HepG2 (cell line): ENCODE measurements around the gene ENTPD6. TPM values are rescaled to one million over a fixed set of nuclear protein-coding genes. Genes with fewer than 3 reads are reported as not detected.

Experiments used
- ATAC-seq: fragments of 200-7000 bp; cut with Tn5 transposase; 3 replicates; pipeline ENCODE4 v1.9.1; 2020; ENCODE audit warnings: mild to moderate bottlenecking, moderate library complexity
- BruUV-seq: library from RNA; stranded (reverse); fragments of 400-500 nt; replicated peaks from 2 replicates; lab custom pipeline; 2021; lab: Mats Ljungman, UMichigan
- CTCF ChIA-PET: fragments of 300-600 bp; formaldehyde crosslinking; extraction: SDS; loops from one replicate; lab custom pipeline; 2021; ENCODE audit warnings: low total read pairs, inconsistent platforms, low intra/inter-chr PET ratio; lab: Yijun Ruan, JAX
- POLR2A ChIA-PET: fragments of 350-600 bp; sonication (Branson Sonifier 250); formaldehyde crosslinking; loops from one replicate; lab custom pipeline; 2020; ENCODE audit warnings: antibody characterized with exemption, inconsistent platforms; lab: Yijun Ruan, JAX
- DNase-seq: peaks from one replicate; pipeline ENCODE4 v3.0.0-alpha.2; 2015; ENCODE audit warnings: low spot score
- FAIRE-seq: peaks from 3 replicates; lab custom pipeline; 2011; peaks lifted over from hg19 to GRCh38; lab: Jason Lieb, UNC
- H2AFZ ChIP-seq: one replicate; pipeline ENCODE4 v1.6.1; 2011; ENCODE audit warnings: low read length, inconsistent platforms
- H3K27ac ChIP-seq: fragments of 300-600 bp; 3 replicates; pipeline ENCODE4 v1.8.0; 2011; ENCODE audit warnings: mixed run types, mild to moderate bottlenecking, mixed read lengths, low read length, inconsistent platforms; ENCODE audit not compliant: insufficient read depth; ENCODE audit errors: extremely low read length
- H3K27me3 ChIP-seq, 2 experiments: fragments of 200-600 bp in 1 of 2; 2 replicates in 1 of 2; 3 replicates in 1 of 2; pipeline versions ENCODE4 v1.6.0 to v1.8.0; 2011; ENCODE audit warnings: low read length in 2 of 2, mild to moderate bottlenecking in 2 of 2, moderate library complexity in 2 of 2, inconsistent platforms in 1 of 2; ENCODE audit not compliant: insufficient read depth in 2 of 2, control insufficient read depth in 1 of 2
- H3K36me3 ChIP-seq, 2 experiments: fragments of 200-600 bp in 1 of 2; replicated peaks in 1 of 2; 2 replicates in 1 of 2; 3 replicates in 1 of 2; pipeline versions ENCODE4 v1.5.1 to v1.8.0; 2011; ENCODE audit warnings: low read length in 2 of 2, inconsistent platforms in 1 of 2; ENCODE audit not compliant: insufficient read depth in 2 of 2, control insufficient read depth in 1 of 2
- H3K4me1 ChIP-seq: 2 replicates; pipeline ENCODE4 v1.5.1; 2012; ENCODE audit warnings: low read length, inconsistent platforms; ENCODE audit not compliant: insufficient read depth
- H3K4me2 ChIP-seq: 2 replicates; pipeline ENCODE4 v1.6.0; 2011; ENCODE audit warnings: low read depth, low read length, inconsistent platforms
- H3K4me3 ChIP-seq, 3 experiments: fragments of 200-600 bp in 1 of 3; sonication (generic), shearing (Covaris generic) in 1 of 3; replicated peaks in 1 of 3; 2 replicates each; pipeline ENCODE4 v1.5.1; 2011 to 2016; ENCODE audit warnings: low read length in 3 of 3, inconsistent platforms in 2 of 3, low read depth in 2 of 3, mild to moderate bottlenecking in 2 of 3, control low read depth in 1 of 3, mixed read lengths in 1 of 3; ENCODE audit not compliant: insufficient read depth in 1 of 3
- H3K79me2 ChIP-seq: one replicate; pipeline ENCODE4 v1.6.1; 2011; ENCODE audit warnings: low read length, inconsistent platforms; ENCODE audit not compliant: insufficient read depth
- H3K9ac ChIP-seq: 2 replicates; pipeline ENCODE4 v1.6.0; 2011; ENCODE audit warnings: mild to moderate bottlenecking, low read depth, low read length, inconsistent platforms; ENCODE audit not compliant: insufficient read depth
- H3K9me3 ChIP-seq: 2 replicates; pipeline ENCODE4 v1.5.1; 2012; ENCODE audit warnings: mild to moderate bottlenecking, low read length
- H4K20me1 ChIP-seq: 2 replicates; pipeline ENCODE4 v1.6.0; 2011; ENCODE audit warnings: inconsistent platforms, mild to moderate bottlenecking, low read length, moderate library complexity; ENCODE audit not compliant: insufficient read depth
- AGO2 ChIP-seq: fragments of 200-400 bp; formaldehyde crosslinking; optimal IDR thresholded peaks from 2 replicates; pipeline ENCODE3; 2017; ENCODE audit warnings: mild to moderate bottlenecking, low read depth, low read length, moderate library complexity
- FOXO4 ChIP-seq: sonication (generic); formaldehyde crosslinking; conservative IDR thresholded peaks from 2 replicates; pipeline ENCODE4 v1.8.1; 2023; ENCODE audit warnings: missing genetic modification reagents
- HMGA1 ChIP-seq: sonication (generic); formaldehyde crosslinking; conservative IDR thresholded peaks from 2 replicates; pipeline ENCODE4 v1.4.0; 2020; ENCODE audit warnings: missing genetic modification reagents
- USF2 ChIP-seq, 2 experiments: sonication (generic) in 1 of 2; formaldehyde crosslinking in 1 of 2; IDR thresholded peaks; 2 replicates each; pipeline versions ENCODE4 v1.5.1 to v1.6.1; 2011 to 2020; ENCODE audit warnings: borderline replicate concordance in 1 of 2, low read depth in 1 of 2, low read length in 1 of 2, mild to moderate bottlenecking in 1 of 2, missing genetic modification reagents in 1 of 2, moderate library complexity in 1 of 2
- ZNF687 ChIP-seq: sonication (generic); formaldehyde crosslinking; IDR thresholded peaks from 2 replicates; pipeline ENCODE4 v1.5.1; 2020; ENCODE audit warnings: mild to moderate bottlenecking, missing genetic modification reagents, moderate library complexity
- ZNF776 ChIP-seq: sonication (generic); formaldehyde crosslinking; IDR thresholded peaks from 2 replicates; pipeline ENCODE4 v1.4.0; 2020; ENCODE audit warnings: mild to moderate bottlenecking, missing genetic modification reagents
- ZNF781 ChIP-seq: sonication (generic); formaldehyde crosslinking; IDR thresholded peaks from 2 replicates; pipeline ENCODE4 v1.5.1; 2020; ENCODE audit warnings: borderline replicate concordance, mild to moderate bottlenecking, missing genetic modification reagents; ENCODE audit errors: not compliant biosample characterization
- WGBS: methylation state at CpG from one replicate; pipeline ENCODE4 v1.1.6; 2017; ENCODE audit warnings: low lambda C conversion rate; 5-methylcytosine and 5-hydroxymethylcytosine counted together
- in situ Hi-C: cut with HindIII; loops from 2 replicates; pipeline ENCODE4 v1.10.0; 2017; ENCODE audit warnings: low pct_unique_long_range_greater_than_20kb; ENCODE audit not compliant: extremely low pct_ligation_motif_present
- intact Hi-C: fragments of 100-400 bp; cut with micrococcal nuclease; formaldehyde crosslinking; loops from one replicate; pipeline ENCODE4 v1.10.0; 2022; ENCODE audit not compliant: unreplicated experiment
- polyA plus RNA-seq, 8 experiments: library from polyadenylated mRNA; depleted of rRNA in 3 of 8; stranded (reverse) in 7 of 8; unstranded in 1 of 8; fragments of >200 nt; fragmentation: Illumina TruSeq in 4 of 8; extraction: Trizol in 4 of 8; gene quantifications; 2 replicates each; pipeline versions ENCODE4 v1.2.1 to v1.2.3, GENCODE V29; 2011 to 2016; ENCODE audit warnings: low read depth in 4 of 8, missing spikeins in 1 of 8, mixed read lengths in 1 of 8; ENCODE audit not compliant: insufficient read depth in 1 of 8
- total RNA-seq, 5 experiments: library from RNA; depleted of rRNA; stranded (reverse); fragments of >200 nt; fragmentation: Illumina TruSeq; extraction: Trizol; gene quantifications; 2 replicates each; pipeline ENCODE4 v1.2.3, GENCODE V29; 2016; ENCODE audit warnings: low read depth in 1 of 5

The ENTPD6 gene
- total and polyA plus RNA-seq, 2 of the 13 experiments (the other 11 are each of a cell fraction or from before 2014, with no cell fraction given), result 164 to 172 TPM

- H3K4me2 ChIP-seq, result no peak overlapping the region
- peaks cover 12 to 13% of the 10 kb centered on the region in 2 experiments for H3K36me3 ChIP-seq
- WGBS, result 91% methylated on average over 18 of the region's 21 CpGs
- no peak overlapping the region for H3K4me3 ChIP-seq
- H4K20me1 ChIP-seq, result 0 out of 2 replicates have a peak, but pooled peaks cover 3% of the 10 kb centered on the region
- intact Hi-C loops, result no loop called here
- no peak for TF ChIP-seq HMGA1 (CRISPR knock-in tag)
- peak; percentile 24; the same call in 1 of the 2 replicates for TF ChIP-seq ZNF687
- no peak for TF ChIP-seq ZNF781 (CRISPR knock-in tag)
- peak; percentile 46 for TF ChIP-seq AGO2
- TF ChIP-seq ZNF776 (CRISPR knock-in tag), result peak; percentile 57; the same call in 1 of the 2 replicates
- TF ChIP-seq FOXO4 (CRISPR knock-in tag), result 0 out of 2 replicates have a peak, but pooled peaks have one; percentile 74
- no peak for TF ChIP-seq USF2 (IDR thresholded peaks at IDR 0.05; ENCODE audit: low read depth, low read length)
- TF ChIP-seq USF2 (CRISPR knock-in tag; IDR thresholded peaks at IDR 0.05; ENCODE audit: borderline replicate concordance), result no peak
- TF ChIP-seq, all 625 proteins: peak for 4
- Histone ChIP-seq H3K4me1 (peaks cover 26% of the 10 kb centered on the region), H3K27ac (no peak overlapping the region), H3K9ac (no peak overlapping the region), H3K27me3 (no peaks in the 10 kb centered on the region), H3K79me2 (peaks cover 50% of the 10 kb centered on the region), H3K9me3 (no peaks in the 10 kb centered on the region), H2AFZ (no peak overlapping the region)
- CTCF ChIA-PET, result no interaction called here
- in situ Hi-C loops, result no loop called here
- peak; percentile 37 for ATAC-seq
- FAIRE-seq, result no peak
- POLR2A ChIA-PET, result interaction anchor here (1.3 kb wide), 1 partner anchor 42 kb away, joined by 3 read pairs; no protein-coding TSS in a partner anchor
- no peak for DNase-seq
- no TSS peak for BruUV-seq
These were observed 10.0 kb downstream of the ENTPD6 start for GRCh38 chr20:25205277-25206062.
